ENCODE data around the gene AKAP7.

The AKAP7 gene

DNA sequence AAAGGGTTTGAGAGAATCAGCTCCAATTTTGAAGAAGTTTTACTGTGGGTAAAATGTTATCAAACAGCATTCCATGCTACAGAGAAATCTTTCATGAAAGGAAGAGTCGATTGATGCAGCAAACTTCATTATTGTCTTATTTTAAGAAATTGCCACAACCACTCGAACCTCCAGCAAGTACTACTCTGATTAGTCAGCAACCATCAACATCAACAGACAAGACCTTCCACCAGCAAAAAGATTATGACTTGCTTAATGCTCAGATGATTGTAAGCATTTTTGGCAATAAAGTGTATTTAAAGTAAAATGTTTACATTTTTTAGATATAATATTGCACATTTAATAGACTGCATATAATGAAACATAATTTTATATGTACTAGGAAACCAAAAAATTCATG is 87.5 kb downstream of the AKAP7 start:
- DNase-seq = no peak
- TF ChIP-seq, protein P1, sequence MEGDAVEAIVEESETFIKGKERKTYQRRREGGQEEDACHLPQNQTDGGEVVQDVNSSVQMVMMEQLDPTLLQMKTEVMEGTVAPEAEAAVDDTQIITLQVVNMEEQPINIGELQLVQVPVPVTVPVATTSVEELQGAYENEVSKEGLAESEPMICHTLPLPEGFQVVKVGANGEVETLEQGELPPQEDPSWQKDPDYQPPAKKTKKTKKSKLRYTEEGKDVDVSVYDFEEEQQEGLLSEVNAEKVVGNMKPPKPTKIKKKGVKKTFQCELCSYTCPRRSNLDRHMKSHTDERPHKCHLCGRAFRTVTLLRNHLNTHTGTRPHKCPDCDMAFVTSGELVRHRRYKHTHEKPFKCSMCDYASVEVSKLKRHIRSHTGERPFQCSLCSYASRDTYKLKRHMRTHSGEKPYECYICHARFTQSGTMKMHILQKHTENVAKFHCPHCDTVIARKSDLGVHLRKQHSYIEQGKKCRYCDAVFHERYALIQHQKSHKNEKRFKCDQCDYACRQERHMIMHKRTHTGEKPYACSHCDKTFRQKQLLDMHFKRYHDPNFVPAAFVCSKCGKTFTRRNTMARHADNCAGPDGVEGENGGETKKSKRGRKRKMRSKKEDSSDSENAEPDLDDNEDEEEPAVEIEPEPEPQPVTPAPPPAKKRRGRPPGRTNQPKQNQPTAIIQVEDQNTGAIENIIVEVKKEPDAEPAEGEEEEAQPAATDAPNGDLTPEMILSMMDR (IDR thresholded peaks at IDR 0.05; ENCODE audit: low read depth, low read length) = no peak

DNA sequence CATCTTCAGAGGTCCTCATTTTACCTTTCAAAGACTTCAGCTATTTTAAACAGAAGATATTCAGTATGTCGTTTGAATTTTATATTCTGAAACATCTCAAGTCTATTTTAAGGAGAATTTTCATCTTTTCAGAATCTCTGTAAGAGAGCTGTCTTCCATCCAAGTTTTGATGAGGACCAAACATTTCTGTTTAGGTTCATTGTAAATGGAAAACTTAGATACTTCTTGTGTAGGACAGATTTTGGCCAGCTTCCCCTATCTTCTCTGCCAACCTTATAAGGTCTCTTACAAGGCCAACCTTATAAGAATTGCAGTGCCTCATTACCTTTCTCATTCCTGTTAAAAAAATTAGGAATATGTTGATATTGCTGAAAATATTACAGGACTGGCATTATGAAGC is 88.1 kb downstream of the AKAP7 start:
- no peak for DNase-seq
- TF ChIP-seq, protein P1 (IDR thresholded peaks at IDR 0.05; ENCODE audit: low read depth, low read length) = no peak
- Histone ChIP-seq H3K4me3 (ENCODE audit: low read depth, low read length) (no peak overlapping the region), H3K4me1 (no peaks in the 10 kb centered on the region), H3K36me3 (no peaks in the 10 kb centered on the region), H3K27me3 (no peaks in the 10 kb centered on the region), H3K9me3 (no peaks in the 10 kb centered on the region)

More for the DNA sequence above, 87.5 kb downstream of the AKAP7 start:
- H3K9me3 ChIP-seq = no peaks in the 10 kb centered on the region
- H3K36me3 ChIP-seq = no peaks in the 10 kb centered on the region
- no peak overlapping the region for H3K4me3 ChIP-seq (ENCODE audit: low read depth, low read length)
- H3K4me1 ChIP-seq = no peaks in the 10 kb centered on the region
- H3K27me3 ChIP-seq = no peaks in the 10 kb centered on the region

DNA sequence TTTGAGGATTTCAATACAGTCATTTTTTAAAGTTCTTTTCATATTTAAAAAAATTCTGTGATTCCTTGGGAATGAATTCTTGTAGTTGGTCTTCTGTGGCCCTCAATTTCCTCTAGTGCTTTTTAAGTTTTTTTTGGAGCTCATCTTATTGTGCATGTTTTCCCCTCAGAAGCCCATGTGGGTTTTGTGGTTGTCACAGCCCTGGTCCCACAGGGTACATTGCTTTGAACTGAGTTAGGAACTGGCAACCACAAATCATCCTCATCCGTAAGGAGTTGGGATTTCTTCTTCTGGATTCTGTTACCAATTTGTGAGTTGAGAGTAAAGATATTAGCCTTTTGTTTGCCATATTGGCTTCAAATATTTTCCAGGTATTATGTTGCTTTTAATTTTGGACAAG is 89.9 kb downstream of the AKAP7 start:
- no peak for DNase-seq
- no peaks in the 10 kb centered on the region for H3K36me3 ChIP-seq
- H3K27me3 ChIP-seq = no peaks in the 10 kb centered on the region
- H3K9me3 ChIP-seq = no peaks in the 10 kb centered on the region
- TF ChIP-seq, protein P1 (IDR thresholded peaks at IDR 0.05; ENCODE audit: low read depth, low read length) = no peak
- H3K4me1 ChIP-seq = no peaks in the 10 kb centered on the region
- no peak overlapping the region for H3K4me3 ChIP-seq (ENCODE audit: low read depth, low read length)

DNA sequence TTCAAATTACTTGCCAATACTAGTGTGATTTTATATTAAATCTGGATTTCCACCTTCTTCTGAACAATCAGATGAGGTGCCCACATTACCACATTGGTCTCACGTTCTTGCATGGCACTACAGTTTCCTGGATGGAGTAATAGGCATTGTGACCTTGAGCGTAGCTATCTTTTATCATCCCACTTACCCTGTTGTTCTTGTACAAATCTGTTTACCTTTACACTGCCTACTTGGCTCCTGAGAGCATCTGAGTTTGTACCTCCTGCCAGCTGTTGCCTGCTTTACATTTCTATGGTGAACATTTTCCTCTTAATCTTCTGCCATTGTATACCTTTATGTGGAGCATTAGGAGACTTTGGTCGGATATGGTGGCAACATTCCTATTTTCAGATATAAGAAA is 90.7 kb downstream of the AKAP7 start:
- H3K36me3 ChIP-seq = no peaks in the 10 kb centered on the region
- no peak for DNase-seq
- H3K4me3 ChIP-seq (ENCODE audit: low read depth, low read length) = no peak overlapping the region
- H3K9me3 ChIP-seq = no peaks in the 10 kb centered on the region
- no peaks in the 10 kb centered on the region for H3K4me1 ChIP-seq
- TF ChIP-seq, protein P1 (IDR thresholded peaks at IDR 0.05; ENCODE audit: low read depth, low read length) = no peak
- H3K27me3 ChIP-seq = no peaks in the 10 kb centered on the region

DNA sequence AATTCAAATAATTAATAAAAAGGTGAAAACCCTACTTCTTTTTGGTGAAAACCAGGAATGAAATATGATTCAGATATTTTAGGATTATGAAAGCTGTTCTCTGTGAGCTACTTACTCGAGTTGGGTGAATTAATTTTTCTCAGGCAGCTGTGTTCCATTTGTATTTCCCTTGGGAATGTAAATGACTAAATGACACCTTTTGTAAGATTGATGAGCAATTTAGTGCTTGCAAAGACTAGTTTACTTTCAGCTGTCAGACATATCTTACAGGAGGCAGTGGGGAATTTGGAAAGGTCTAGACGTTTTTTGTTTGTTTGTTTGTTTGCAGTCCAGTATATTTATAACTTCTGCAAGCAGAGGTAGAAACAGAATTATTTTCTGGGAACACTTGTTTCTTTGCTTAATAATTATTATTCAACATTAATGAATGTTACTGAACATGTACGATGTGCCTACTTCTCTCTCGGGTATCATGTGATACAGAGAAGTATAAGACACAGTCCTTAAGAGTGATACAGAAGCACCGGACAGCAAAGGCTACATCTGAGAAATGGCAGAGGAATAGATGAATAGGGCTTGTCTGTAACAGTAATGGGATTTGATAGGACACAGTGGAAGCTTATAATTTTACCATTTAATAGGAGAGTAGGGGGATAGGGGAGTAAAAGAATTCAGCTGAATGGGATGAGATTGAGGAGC is 91.3 kb downstream of the AKAP7 start:
- no peaks in the 10 kb centered on the region for H3K4me1 ChIP-seq
- H3K9me3 ChIP-seq = no peaks in the 10 kb centered on the region
- H3K27me3 ChIP-seq = no peaks in the 10 kb centered on the region
- no peak for DNase-seq
- TF ChIP-seq, protein P1 (IDR thresholded peaks at IDR 0.05; ENCODE audit: low read depth, low read length) = no peak
- H3K36me3 ChIP-seq = no peaks in the 10 kb centered on the region
- H3K4me3 ChIP-seq (ENCODE audit: low read depth, low read length) = no peak overlapping the region

DNA sequence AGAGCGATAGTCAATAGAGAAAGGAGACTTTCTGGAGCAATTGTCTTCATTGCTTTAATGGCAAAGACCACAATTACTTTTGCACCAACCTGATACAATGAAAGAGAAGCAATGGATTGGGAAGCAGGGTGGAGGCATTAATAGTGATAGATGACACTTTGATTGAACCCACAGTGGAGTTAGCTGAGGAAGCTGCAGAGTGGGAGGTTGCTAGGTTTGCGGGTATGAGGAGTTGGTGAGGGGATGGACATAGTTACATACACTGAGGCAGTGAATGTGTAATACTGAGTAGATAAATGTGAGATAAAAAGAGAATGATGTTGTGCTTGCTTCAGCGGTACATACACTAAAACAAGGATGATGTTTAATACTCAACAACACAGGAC is 91.9 kb downstream of the AKAP7 start:
- H3K27me3 ChIP-seq = no peaks in the 10 kb centered on the region
- no peaks in the 10 kb centered on the region for H3K9me3 ChIP-seq
- no peak for DNase-seq
- H3K4me1 ChIP-seq = no peaks in the 10 kb centered on the region
- TF ChIP-seq, protein P1 (IDR thresholded peaks at IDR 0.05; ENCODE audit: low read depth, low read length) = no peak
- H3K4me3 ChIP-seq (ENCODE audit: low read depth, low read length) = no peak overlapping the region
- H3K36me3 ChIP-seq = no peaks in the 10 kb centered on the region

Data from BE2C (cell line).